Stimulated activated CD8-positive, alpha-beta memory T cell treated with anti-CD3 and anti-CD28 coated beads, Interleukin-4, amount 100 ng/mL, for 48 hours (primary cell): ENCODE data around the gene CNTNAP3B.
"Not testable (repeated sequence)": the region's sequence is repeated elsewhere in the genome, so short reads cannot be mapped to it uniquely, and the experiment has no call there.

ENCODE experiments used
- DNase-seq: peaks from one replicate; pipeline ENCODE4 v3.0.0-alpha.2; 2020

Gene CNTNAP3B

DNA sequence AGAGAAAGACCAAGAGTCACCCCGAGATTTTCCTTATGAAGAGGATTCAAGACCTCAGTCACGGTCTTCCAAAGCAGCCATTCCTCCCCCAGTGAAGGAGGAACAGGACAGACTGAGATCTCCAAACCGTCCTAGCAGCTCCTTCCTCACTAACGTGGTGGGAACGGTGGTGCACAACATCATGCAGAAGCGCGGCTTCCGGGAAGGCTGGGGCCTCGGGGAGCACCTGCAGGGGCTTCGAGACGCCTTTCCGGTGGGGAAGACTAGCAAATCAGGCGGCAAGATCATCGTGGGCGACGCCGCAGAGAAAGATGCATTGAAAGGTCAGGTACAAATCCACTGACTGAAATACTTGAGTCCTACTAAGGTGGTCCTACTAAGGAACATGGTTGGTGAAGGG is 154.3 kb downstream of the CNTNAP3B start:
- DNase-seq = not testable (repeated sequence)

DNA sequence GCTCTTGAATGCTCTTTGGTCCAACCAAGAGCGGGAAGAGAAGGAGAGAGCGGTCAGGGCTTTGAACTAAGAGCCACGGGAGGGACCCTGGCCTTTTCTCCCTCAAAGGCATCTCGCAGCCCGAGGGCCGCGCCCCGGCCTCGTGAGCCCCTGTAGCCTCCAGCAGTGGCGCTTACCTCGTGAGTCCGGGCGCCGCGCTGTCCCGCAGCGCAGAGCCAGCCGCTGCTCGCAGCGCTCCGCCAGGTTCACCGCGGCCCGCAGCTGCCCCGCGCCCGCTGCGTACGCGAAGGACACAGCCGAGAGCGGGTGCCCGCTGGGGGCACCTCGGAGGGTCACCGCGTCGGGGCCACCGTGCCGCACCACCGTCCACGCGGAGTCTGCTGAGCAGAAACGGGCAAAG is 176.2 kb downstream of the CNTNAP3B start:
- DNase-seq = not testable (repeated sequence)

DNA sequence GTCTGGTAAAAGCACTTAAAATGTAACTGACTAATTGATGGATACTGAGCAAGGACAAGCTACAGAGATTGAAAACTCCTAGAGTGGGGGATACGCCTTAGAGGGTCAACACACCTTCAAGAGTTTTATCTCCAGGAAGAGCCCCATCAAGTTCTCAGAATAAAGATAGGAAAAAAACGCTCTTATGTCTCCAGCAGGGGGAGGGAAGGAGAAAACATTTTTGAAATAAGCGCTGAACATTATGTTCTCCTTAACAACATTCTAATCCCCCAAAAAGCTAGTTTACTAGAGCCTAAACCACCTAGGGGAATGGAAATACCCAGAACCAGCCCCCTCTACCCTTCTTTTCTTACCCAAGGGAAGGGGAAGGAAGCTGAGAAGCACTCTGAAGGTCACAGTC is 187.5 kb downstream of the CNTNAP3B start:
- DNase-seq = not testable (repeated sequence)

DNA sequence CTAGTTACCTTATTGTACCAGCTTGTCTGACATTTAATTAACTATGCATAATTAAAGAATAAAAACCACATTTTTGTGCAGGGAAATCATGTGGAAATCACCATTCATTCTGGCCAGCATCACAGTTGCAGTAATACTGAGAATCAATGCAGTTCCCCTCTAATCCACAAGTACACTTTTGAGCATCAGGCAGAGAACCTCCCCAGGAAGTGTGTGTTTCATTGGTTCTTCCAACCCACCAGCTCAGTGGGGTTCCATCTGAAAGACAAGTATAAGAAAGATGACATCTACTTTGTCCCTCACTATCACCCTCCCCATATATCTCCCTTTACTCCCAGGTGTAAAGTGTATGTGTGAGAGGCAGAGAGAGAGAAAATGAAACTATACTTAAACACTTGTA is 191.1 kb downstream of the CNTNAP3B start:
- DNase-seq = not testable (repeated sequence)

DNA sequence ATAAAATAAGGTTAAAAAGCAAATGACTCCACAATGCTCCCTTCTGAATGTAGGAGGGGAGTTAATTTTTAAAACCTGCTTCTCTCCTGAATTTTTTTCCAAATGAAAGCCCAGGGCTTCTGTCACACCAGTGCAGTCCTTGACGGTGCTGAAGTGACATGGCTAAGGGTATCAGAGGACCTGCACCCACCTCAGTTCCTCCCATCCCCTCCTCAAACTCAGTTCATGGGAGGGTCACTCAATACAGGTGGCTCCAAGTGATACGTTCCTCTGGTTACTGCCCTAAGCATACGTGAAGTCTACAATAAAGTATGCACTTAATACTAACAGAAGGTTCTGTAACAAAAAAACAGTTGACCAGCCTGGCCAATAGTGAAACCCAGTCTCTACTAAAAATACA is 193.5 kb downstream of the CNTNAP3B start:
- DNase-seq = not testable (repeated sequence)

DNA sequence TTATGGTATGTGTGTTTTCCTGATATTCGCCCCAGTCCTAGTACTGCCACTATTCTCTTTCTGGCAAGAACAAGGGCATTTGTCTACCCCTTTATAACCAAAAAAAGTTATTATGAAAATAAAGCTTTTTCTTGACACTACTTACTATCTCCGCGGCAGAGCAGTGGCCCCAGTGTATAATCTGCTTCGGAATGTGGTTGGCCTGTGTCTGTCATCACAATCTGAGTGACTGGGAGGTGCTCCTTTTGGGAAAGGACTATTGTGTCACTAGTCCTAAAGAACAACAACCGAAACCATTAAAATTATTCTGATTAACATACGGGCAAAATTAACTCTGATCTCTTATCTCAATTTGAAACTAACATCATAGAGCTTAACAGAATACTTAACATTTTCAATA is 200.1 kb downstream of the CNTNAP3B start:
- not testable (repeated sequence) for DNase-seq

DNA sequence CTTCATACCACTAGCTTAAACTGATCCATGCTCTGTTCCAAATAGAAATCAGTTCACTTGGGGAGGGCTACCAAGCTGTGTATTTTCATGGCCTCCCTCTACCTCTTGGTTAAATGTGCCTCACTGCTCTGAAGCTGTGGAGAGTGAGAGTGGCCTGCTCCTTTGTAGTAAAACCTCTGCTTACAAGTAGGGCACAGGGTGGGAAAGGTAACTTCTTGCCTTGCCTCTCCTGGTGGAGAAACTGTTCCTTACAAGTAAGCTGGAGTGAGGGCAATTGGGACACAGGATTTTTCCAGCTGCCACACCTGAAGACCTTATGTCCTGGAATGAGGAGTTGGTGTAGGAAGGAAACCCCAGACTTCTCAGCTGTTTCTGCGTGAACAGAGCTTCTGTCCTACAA is 211.9 kb downstream of the CNTNAP3B start:
- DNase-seq = not testable (repeated sequence)

DNA sequence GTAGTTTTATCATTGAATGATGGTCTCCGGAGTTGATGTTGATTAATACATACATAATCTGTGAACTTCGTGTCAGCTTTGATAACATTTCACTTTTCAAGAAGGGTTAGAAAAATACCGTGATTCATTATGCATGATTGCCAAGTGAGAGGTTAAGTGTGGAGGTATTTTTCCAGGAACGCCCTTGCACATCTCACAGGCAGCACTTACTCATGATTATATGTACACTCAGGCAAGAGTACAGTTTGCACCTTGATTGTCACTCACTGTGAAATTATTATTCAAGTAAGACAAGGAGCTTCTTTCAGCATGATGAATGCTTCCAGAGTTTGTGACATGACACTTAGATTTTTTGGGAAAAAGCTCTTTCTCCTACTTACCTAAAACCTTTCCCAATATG is 223.7 kb downstream of the CNTNAP3B start:
- DNase-seq = not testable (repeated sequence)

DNA sequence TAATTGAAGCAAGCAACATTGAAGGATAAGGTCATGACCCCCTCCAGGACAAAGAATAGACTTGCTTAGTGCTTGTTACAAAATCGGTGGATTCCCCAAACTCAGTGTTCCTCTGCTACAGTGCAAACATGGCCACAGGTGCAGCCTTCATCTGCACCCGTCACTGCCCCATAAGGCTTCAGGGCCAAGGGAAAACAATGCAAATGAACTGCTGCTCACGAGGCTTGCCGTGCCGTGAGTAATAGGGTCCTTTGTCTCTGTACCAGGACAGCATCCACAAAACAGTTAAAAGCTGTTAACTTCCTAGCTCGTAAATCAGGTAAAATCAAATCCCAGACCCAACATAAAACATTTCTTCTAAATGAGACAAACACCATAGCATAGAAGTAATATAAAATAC is 226.5 kb downstream of the CNTNAP3B start:
- DNase-seq = not testable (repeated sequence)

DNA sequence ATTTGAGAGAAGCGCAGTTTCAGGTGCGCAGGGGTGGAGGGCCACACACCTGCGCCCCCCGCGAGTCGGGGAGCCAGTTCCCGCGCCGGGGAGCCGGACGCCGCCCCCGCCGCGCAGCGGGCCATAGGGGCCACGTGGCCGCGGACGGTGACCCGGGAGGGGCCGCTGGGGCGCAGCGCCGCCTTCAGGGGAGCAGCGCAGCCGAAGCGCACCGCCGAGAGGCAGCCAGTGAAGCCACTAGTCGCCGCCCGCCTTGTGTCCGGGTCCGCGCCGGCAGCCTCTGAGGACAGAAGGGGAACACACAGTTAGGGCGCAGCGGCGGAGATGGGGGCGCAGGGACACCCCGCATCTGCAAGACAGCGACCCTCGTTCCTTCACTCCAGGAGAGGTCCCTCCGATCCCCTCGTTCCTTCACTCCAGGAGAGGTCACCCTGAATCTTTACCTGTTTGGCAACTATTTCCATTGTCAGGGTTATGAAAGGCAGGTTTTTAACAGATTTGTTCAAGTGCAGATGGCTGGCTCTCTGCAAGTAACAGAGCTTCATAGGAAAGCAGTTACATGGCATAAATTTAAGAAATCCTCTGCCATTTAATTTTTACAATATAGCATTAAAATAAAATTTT is 230.4 kb downstream of the CNTNAP3B start:
- DNase-seq = not testable (repeated sequence)

DNA sequence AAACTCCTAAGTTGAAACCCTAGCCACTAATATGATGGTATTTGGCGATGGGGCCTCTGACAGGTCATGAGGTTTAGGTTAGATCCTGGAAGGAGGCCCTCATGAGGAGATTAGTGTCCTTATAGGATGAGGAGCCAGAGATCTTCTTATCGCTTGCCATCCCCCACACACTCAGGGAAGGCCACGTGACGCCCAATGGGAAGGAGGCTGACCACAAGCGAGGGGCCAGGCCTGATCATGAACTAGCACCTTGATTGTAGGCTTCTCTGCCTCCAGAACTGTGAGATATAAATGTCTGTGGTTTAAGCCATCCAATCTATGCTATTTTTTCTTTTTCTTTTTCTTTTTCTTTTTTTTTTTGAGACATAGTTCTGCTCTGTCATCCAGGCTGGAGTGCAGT is 254.7 kb downstream of the CNTNAP3B start:
- DNase-seq = not testable (repeated sequence)

DNA sequence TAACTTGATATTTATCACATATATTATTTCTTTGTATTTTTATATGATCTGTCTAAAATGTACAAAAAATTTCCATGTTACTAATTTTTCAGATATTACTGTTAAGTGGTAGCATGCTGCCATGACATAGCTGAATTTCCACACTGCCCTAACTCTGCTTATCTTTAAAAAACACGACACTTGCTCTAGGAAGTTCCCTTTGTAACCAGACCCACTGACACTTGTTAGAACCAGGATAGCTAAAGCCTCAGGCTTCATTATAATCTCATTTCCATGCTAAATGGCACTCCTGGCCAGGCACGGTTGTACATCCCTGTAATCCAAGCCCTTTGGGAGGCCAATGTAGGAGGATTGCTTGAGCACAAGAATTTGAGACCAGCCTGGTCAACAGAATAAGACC is 273.8 kb downstream of the CNTNAP3B start:
- DNase-seq = not testable (repeated sequence)

DNA sequence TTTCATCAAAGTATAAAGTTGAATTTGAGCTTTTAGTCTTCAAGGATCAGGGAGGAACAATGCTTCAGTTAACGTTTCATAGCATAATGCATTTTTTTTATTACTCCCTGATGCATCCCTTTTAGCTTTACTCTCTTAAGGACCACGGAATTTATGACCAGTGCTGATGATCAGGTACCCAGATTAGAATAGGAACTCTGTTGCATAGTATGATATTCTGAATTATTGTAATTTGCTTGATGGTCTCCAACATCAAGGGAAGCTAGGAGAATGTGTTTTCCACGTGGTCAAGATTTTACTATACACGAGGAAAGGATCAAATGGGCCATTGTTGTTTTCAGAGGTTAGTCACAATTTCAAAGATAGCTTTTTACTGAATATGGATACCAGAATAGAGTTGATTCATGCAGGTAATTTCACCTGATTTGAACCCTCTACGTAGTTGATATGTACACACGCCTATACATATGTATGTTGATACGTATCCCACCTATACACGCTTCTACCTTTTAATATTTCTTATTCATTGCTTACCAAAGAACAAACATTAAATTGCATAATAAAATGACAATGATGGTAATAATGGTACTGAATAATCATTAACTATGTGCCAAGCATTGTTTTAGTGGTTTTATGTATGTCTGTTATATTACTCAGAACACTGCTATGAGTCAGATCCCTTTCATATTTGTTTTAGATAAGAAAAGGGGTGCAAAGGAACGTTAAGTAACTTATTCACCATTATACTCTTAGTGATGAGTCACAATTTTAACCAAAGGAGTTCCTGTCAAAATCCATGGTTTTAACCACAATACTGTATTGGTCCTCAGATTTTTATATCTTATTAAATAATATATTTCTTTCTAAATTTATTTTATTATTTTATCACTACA is 277.1 kb downstream of the CNTNAP3B start:
- not testable (repeated sequence) for DNase-seq

DNA sequence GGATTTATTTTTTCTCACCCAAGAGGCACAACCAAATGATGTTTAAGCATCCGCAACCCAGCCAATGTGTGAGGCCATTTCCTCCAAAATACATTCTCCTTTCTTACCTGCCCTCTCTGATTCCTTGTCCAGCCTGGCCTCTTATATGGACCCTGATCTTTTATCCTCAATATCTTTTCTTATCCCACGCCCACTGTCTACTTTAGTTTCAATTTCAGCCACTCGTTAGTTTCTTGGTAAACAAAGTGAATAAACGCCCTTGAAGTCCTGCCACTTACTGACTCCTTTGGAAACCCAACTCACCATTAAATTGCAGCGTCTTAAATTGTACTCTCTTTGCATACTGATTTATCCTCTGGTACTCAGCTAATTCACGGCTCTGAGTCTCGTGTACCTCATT is 281.4 kb downstream of the CNTNAP3B start:
- DNase-seq = not testable (repeated sequence)
